ENCODE results near the gene MYMK.

MYMK gene

DNA sequence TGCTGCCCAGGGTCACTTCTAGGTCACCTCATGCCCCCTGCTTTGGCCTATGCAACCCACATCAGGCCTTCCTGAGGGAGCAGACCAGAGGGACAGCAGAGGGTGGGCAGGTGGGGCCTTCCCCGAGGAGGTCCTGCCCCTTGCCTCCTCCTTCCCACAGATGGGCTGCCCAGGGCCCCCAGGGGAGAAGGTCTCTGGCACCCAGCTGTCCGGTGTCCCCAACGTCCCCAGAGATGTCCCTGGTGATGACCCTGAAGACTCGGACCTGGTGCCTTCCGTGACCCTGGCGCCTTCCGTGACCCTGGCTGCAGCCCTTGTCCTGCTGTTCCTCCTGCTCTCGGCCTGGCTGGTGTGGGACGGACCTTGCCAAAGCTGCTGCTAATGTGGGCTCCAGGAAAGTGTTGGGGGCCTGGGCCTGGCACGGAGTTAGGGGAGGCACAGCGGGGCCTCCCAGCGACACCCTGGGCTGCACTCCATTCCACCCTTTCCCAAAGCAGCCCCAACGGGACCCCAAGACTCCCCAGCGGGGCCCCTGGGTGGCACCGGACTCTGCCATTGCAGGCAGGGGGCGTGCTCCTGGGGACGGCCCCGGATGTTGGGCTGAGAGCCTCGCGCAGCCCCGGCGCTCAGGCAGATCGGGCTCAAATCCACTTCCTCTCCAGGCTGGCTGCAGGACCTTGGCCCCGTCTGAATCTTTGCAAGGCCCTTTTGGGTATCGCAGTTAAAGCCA is 39.1 kb downstream of the MYMK start:
- DNase-seq (ENCODE audit: low spot score), result no peak

DNA sequence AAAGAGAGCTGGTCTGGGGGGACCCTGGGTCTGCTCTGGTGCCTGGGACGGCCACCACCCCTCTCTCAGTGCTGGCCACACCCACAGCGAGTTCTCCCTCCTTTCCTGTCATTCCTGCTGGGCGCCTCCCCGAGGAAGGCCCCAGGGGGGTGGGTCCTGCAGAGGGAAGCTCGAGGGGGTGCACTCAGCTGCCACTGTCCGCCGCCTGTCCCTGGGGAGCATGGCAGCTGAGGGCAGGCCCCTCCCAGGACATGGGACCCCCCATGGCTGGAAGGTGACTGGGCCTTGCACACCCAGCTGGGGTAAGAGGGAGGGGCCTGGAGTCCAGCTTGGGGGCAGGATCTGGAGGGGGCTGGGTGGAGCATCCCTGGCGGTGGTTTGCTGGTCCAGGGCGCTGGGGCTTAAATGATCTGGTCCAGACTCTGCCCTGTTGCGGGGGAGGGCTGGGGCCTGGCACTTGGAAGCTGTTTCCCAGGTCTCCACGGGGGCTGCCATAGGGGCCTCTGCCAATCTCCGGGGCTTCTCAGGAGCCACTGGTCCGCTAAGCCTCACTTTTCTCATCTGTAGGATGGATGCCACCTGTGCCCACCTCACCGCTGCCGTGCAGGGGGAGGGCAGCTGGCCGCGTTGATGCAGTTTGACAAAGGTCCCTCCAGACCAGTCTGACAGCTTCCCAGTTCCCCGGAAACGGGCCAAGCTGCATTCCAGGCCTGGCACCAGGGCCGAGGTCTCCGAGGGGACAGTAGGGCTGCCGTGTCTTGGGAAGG is 39.9 kb downstream of the MYMK start:
- DNase-seq (ENCODE audit: low spot score), result no peak

- no peak for DNase-seq (ENCODE audit: low spot score)
These were observed 41.1 kb downstream of the MYMK start for GRCh38 chr9:133483611-133484010.

DNA sequence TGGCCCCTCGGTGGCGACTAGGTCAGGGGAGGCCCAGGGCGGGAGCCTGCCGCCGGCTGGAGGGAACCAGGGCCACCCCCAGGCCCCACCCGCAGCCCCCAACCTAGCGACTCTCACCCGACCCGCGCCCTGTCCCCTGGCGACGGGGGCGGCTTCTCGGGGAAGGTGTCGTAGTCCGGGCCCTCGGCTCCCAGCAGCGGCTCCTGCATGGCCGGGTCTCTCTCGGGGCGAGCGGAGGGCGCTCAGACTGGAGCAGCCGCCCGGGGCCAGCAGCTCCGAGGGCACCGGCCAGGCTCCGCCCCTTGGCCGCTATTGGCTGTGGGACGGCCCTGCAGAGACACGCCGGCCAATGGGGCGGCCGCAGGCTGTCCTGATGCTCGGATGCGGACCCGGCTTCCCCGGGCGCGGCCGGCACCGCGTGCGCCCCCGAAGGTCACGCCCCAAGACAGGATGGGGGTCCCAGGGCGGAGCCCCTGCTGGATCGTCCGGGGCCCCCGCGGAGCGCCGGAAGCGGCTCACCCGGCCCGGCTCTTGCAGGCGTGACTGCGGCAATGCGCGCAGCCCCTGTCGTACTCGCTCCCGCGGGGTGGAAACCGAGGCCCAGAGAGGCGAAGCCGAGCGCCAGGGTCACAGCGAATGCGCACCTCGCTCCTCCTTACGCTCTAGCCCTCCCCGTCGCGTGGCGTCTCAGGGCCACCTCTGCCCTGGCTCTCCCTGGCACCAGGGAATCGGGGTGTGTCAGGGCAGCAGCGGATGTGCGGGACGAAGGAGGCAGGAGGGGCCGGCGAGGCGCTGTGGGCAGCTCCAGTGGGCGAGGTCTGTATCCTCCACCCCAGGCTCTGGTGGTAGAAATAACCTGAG is 45.7 kb downstream of the MYMK start, which contains the start of gene SLC2A6:
Gene SLC2A6 (minus strand): TSS at position 249 of the 861 bp plus-strand sequence. CDS start 40 bp downstream, at position 209.
- DNase-seq (ENCODE audit: low spot score), result peak; percentile 86

GRCh38 chr9:133477992-133478850 is 46.5 kb downstream of the MYMK start:
- no peak for DNase-seq (ENCODE audit: low spot score)

DNA sequence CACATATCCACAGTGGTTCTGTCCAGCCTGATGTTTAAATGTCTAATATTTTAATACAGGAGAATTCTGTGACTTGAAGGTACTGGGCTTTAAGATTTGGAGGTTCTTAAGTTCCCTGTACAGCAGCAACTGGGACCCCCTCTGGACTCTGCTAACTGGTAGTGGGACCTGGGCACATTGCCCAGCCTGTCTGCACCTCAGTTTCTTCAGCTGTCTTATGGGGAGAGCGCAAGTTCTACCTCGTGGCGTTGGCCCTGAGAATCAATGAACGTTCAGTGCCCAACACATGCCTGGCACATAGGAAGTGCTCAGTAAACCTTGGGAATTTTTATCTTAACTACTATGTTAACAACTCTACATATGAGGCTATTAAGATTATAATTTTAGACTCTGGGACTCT is 47.3 kb downstream of the MYMK start:
- no peak for DNase-seq (ENCODE audit: low spot score)

DNA sequence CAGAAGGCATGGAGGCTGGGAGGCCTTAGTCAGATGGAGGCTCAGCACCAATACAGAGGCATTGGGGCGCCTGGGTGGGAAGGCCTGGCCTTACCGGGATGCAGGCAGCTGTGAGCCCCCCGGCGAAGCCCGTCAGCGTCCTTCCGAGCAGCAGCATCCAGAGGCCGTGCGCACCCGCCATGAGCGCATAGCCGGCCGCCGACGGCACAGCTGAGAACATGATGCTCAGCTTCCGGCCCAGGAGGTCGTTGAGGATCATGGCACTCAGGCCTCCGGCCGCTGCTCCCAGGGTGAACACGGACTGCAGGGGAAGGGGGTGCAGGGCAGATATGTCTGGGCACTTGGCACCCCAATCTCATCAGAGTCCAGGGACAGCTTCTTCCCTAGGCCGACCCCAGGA is 47.8 kb downstream of the MYMK start:
- DNase-seq (ENCODE audit: low spot score), result no peak

- no peak for DNase-seq (ENCODE audit: low spot score)
These were observed 48.5 kb downstream of the MYMK start for GRCh38 chr9:133476036-133476931.

- DNase-seq (ENCODE audit: low spot score), result no peak
These were observed 49.3 kb downstream of the MYMK start for GRCh38 chr9:133475292-133476012.

DNA sequence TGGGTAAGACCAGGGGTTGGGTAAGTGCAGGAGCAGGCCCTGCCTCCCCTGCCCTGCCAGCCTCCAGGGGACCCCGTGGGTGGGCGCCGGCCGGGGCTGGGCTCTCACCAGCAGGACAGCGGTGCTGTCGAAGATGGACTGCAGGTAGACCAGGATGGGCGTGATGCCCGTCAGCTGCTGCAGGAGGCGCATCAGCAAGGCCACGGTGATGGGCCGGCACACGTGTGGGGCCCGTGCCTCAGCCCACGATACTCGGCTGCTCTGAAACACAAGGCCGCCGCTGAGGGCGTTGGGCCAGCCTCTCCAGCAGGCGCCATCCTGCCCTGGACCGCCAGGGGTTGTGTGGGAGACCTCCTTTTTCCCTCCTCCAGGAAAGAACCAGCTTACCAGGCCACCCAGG is 49.9 kb downstream of the MYMK start:
- no peak for DNase-seq (ENCODE audit: low spot score)

GRCh38 chr9:133474215-133474614 is 50.5 kb downstream of the MYMK start:
- DNase-seq (ENCODE audit: low spot score), result no peak

DNA sequence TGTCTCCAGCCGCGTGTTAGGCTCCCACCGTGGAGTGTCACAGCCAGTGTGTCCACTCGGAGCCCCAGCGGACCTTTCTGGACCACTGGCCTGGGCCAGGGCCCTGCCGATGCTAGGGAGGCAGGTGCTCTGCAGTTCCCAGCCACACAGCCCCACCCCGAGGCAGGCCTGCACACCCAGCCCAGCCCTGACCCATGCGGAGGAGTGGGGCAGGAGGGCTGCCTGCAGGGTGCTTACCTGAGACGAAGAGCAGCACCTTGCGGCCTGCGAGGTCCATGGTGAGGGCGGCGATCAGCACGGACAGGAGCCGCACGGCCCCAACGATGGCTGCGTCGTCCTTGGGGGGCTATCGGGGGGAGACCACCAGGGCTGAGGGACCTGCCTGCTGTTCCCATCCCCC is 51.0 kb downstream of the MYMK start:
- no peak for DNase-seq (ENCODE audit: low spot score)

GRCh38 chr9:133472753-133473378 is 51.9 kb downstream of the MYMK start:
- no peak for DNase-seq (ENCODE audit: low spot score)

DNA sequence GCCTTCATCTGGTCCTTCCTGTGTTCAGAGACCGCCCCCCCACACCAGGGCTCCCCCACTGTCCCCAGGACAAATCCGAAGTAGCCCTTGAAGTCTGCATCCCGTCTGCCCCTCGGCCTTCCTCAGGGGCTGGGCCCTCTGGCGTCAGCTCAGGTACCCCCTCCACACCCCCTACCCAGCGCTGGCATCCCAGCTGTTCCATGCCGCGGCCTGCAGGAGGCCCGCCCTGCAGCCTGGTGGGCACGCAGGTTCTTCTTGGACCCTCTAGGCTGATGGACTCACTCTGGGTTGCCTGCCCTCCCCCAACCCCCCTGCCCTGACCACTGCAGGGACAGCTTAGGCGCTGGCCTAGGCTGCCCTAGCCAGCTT is 52.5 kb downstream of the MYMK start:
- no peak for DNase-seq (ENCODE audit: low spot score)

GRCh38 chr9:133471551-133472276 is 53.0 kb downstream of the MYMK start:
- DNase-seq (ENCODE audit: low spot score), result no peak

DNA sequence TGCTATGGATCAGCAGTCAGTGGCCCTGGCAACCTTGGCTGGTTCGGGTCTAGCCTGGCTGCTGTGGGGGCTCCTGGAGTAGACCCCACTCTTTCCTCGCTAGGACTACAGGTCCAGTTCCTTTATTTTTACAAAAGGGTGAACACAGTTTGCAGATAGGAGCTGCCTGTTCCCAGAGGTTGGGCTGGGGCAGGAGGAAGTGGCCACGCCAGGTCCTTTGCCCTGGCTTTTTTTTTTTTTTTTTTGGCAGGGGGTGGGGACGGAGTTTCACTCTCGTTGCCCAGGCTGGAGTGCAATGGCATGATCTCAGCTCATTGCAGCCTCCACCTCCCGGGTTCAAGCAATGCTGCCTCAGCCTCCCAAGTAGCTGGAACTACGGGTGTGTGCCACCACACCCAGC is 53.8 kb downstream of the MYMK start:
- no peak for DNase-seq (ENCODE audit: low spot score)

DNA sequence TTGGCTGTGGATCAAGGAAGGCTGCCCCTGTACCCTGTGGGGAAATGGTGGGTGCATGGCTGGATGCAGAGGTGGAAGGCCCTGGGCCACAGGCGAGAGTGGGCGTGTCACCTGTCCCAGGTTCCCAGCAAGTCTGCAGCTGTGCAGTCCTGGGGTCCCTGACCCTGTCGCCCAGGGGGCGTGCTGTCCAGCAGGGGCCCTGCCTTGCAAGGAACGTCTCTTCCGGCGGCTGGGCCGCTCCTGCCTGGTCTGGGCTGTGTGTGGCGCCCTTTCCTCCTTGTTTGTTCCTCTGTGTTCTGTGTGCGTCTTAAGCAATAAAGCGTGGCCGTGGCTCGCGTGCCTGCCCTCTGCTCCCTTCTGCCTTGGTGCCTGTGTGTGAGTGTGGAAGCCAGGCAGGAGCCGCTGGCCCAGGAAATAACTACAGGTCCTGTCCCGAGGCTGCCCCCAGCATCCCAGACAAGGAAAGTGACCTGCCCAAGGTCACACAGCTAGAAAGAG is 54.3 kb downstream of the MYMK start:
- no peak for DNase-seq (ENCODE audit: low spot score)

DNA sequence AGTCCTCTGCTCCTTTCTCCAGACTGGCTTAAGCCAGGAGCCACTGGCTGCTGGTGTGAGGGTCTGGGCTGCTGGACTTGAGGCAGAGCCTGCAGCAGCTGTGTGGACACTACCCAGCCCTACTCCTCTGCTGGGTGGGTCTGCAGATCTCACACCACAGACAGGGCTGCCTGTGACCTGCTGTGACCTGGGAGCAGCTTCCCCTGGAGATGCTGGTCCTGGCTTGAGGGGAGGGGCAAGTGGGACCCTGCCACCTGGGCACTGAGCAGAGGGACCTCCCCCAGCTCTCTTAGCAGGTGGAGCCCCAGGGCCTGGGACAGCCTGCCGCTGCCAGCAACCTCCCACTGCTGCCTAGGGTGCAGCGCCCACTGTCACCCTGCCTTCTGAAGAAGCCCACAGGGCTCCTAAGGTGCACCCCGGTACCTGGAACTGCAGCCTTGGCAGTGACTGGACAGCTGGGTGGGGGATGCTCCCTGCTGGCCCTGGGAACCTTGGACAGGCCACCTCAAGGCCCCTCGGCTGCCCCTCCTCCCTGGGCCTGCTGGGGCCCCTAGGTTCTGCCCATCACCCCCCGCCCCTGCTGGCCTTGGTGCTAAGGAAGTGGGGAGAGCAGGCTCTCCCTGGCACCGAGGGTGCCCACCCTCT is 55.9 kb downstream of the MYMK start:
- no peak for DNase-seq (ENCODE audit: low spot score)
